ENCODE data around the gene GRM5. TPM values are rescaled to one million over a fixed set of nuclear protein-coding genes. Genes with fewer than 3 reads are reported as not detected.

GRM5 gene
- total and polyA plus RNA-seq, 2 donors (not counting 1 experiment from before 2014, with no cell fraction given): not detected

GRCh38 chr11:88809126-88809525, 256.7 kb downstream of the GRM5 start:
- intact Hi-C loops (cut with micrococcal nuclease): no loop called here
- no peak for DNase-seq
- Histone ChIP-seq H3K79me2 (ENCODE audit: control insufficient read depth, insufficient read depth, low read length) (no peaks in the 10 kb centered on the region), H3K9me3 (ENCODE audit: control extremely low read depth in 1 of 3, control insufficient read depth in 2 of 3, insufficient read depth in 1 of 3, low read length in 2 of 3) (no peaks in the 10 kb centered on the region), H3K4me1 (ENCODE audit: control insufficient read depth in 2 of 2, insufficient read depth in 2 of 2, low read length in 2 of 2) (no peaks in the 10 kb centered on the region), H2AFZ (ENCODE audit: insufficient read depth, low read depth, low read length, poor library complexity, severe bottlenecking) (no peak overlapping the region), H3K36me3 (replicated peaks in 1 of 2; ENCODE audit: control extremely low read depth in 1 of 2, control insufficient read depth in 1 of 2, extremely low read depth in 1 of 2, insufficient read depth in 2 of 2, low read length in 1 of 2) (no peaks in the 10 kb centered on the region), H3K4me2 (replicated peaks; ENCODE audit: low read depth, low read length, poor library complexity, severe bottlenecking) (no peak overlapping the region), H4K20me1 (ENCODE audit: control insufficient read depth, insufficient read depth, low read length, poor library complexity, severe bottlenecking) (no peaks in the 10 kb centered on the region), H3K27ac (ENCODE audit: low read length in 2 of 2) (no peak overlapping the region), H3K4me3 (ENCODE audit: control extremely low read depth in 1 of 5, extremely low read depth in 1 of 5, insufficient read depth in 1 of 5, low read depth in 2 of 5, low read length in 4 of 5) (no peak overlapping the region), H3K27me3 (replicated peaks in 1 of 4; ENCODE audit: control extremely low read depth in 1 of 4, control insufficient read depth in 3 of 4, insufficient read depth in 4 of 4, low read length in 3 of 4) (no peaks in the 10 kb centered on the region), H3K9ac (ENCODE audit: low read length) (no peak overlapping the region)
- Mint-ChIP-seq H3K9me3 (ENCODE audit: insufficient read depth) (no peaks in the 10 kb centered on the region), H3K4me1 (no peaks in the 10 kb centered on the region), H3K27me3 (no peaks in the 10 kb centered on the region), H3K4me3 (no peak overlapping the region), H3K27ac (no peak overlapping the region)
- TF ChIP-seq CTCF (IDR thresholded peaks at IDR 0.05): no peak
- TF ChIP-seq EZH2 (IDR thresholded peaks at IDR 0.05; ENCODE audit: borderline replicate concordance, insufficient read depth, low read depth, low read length, poor library complexity, severe bottlenecking): no peak
- ATAC-seq (ENCODE audit: low read depth): no peak
- ChIA-PET POLR2A (no interaction called here), CTCF (no interaction called here)
- whole genome bisulfite sequencing (ENCODE audit: insufficient coverage): no CpG with 5 or more reads among the region's 1 CpG

GRCh38 chr11:88807349-88807748, 258.4 kb downstream of the GRM5 start:
- Histone ChIP-seq H3K4me3 (ENCODE audit: control extremely low read depth in 1 of 5, extremely low read depth in 1 of 5, insufficient read depth in 1 of 5, low read depth in 2 of 5, low read length in 4 of 5) (no peak overlapping the region), H3K36me3 (replicated peaks in 1 of 2; ENCODE audit: control extremely low read depth in 1 of 2, control insufficient read depth in 1 of 2, extremely low read depth in 1 of 2, insufficient read depth in 2 of 2, low read length in 1 of 2) (no peaks in the 10 kb centered on the region), H3K4me2 (replicated peaks; ENCODE audit: low read depth, low read length, poor library complexity, severe bottlenecking) (no peak overlapping the region), H3K79me2 (ENCODE audit: control insufficient read depth, insufficient read depth, low read length) (no peaks in the 10 kb centered on the region), H4K20me1 (ENCODE audit: control insufficient read depth, insufficient read depth, low read length, poor library complexity, severe bottlenecking) (no peaks in the 10 kb centered on the region), H3K27ac (ENCODE audit: low read length in 2 of 2) (no peak overlapping the region), H3K27me3 (replicated peaks in 1 of 4; ENCODE audit: control extremely low read depth in 1 of 4, control insufficient read depth in 3 of 4, insufficient read depth in 4 of 4, low read length in 3 of 4) (no peaks in the 10 kb centered on the region), H3K4me1 (ENCODE audit: control insufficient read depth in 2 of 2, insufficient read depth in 2 of 2, low read length in 2 of 2) (no peaks in the 10 kb centered on the region), H2AFZ (ENCODE audit: insufficient read depth, low read depth, low read length, poor library complexity, severe bottlenecking) (no peak overlapping the region), H3K9me3 (ENCODE audit: control extremely low read depth in 1 of 3, control insufficient read depth in 2 of 3, insufficient read depth in 1 of 3, low read length in 2 of 3) (no peaks in the 10 kb centered on the region), H3K9ac (ENCODE audit: low read length) (no peak overlapping the region)
- Mint-ChIP-seq H3K9me3 (ENCODE audit: insufficient read depth) (no peaks in the 10 kb centered on the region), H3K27me3 (no peaks in the 10 kb centered on the region), H3K4me1 (no peaks in the 10 kb centered on the region), H3K27ac (no peak overlapping the region), H3K4me3 (no peak overlapping the region)
- no peak for TF ChIP-seq CTCF (IDR thresholded peaks at IDR 0.05)
- TF ChIP-seq EZH2 (IDR thresholded peaks at IDR 0.05; ENCODE audit: borderline replicate concordance, insufficient read depth, low read depth, low read length, poor library complexity, severe bottlenecking): no peak
- intact Hi-C loops (cut with micrococcal nuclease): no loop called here
- DNase-seq: no peak
- POLR2A ChIA-PET: no interaction called here
- WGBS (ENCODE audit: insufficient coverage): no CpG with 5 or more reads among the region's 1 CpG
- CTCF ChIA-PET: no interaction called here
- no peak for ATAC-seq (ENCODE audit: low read depth)
